Caco-2 (cell line): ENCODE measurements around the gene SURF2. TPM values are rescaled to one million over a fixed set of nuclear protein-coding genes. Genes with fewer than 3 reads are reported as not detected.

ENCODE experiments used
- BruUV-seq: library from RNA; stranded (reverse); fragments of 400-500 nt; replicated peaks from 2 replicates; lab custom pipeline; 2021; lab: Mats Ljungman, UMichigan
- CTCF ChIA-PET: fragments of 300-600 bp; sonication (Branson Sonifier 250); formaldehyde crosslinking; loops from one replicate; lab custom pipeline; 2022; ENCODE audit warnings: antibody characterized with exemption; lab: Charles Lee
- POLR2A ChIA-PET: fragments of 300-600 bp; sonication (Branson Sonifier 250); formaldehyde crosslinking; loops from one replicate; lab custom pipeline; 2022; ENCODE audit warnings: antibody characterized with exemption; lab: Charles Lee
- DNase-seq, 2 experiments: peaks; one replicate each; pipeline versions ENCODE4 v3.0.0 to v3.0.0-alpha.2; 2020 to 2022
- H3K27me3 ChIP-seq: replicated peaks from 2 replicates; pipeline ENCODE4 v1.6.0; 2011; ENCODE audit warnings: low read length; ENCODE audit not compliant: control insufficient read depth, insufficient read depth
- H3K36me3 ChIP-seq: 2 replicates; pipeline ENCODE4 v1.5.1; 2011; ENCODE audit warnings: low read length; ENCODE audit not compliant: control insufficient read depth, insufficient read depth
- H3K4me1 ChIP-seq: fragments of 250-450 bp; sonication (Bioruptor Pico); 2 replicates; pipeline ENCODE4 v1.5.1; 2020; ENCODE audit warnings: mild to moderate bottlenecking
- H3K4me3 ChIP-seq: 2 replicates; pipeline ENCODE4 v1.5.1; 2011; ENCODE audit warnings: low read depth, mild to moderate bottlenecking, control low read depth, low read length
- H3K9me3 ChIP-seq: fragments of 250-450 bp; sonication (Bioruptor Pico); 2 replicates; pipeline ENCODE4 v1.5.1; 2020; ENCODE audit warnings: mild to moderate bottlenecking, moderate library complexity
- H3K27ac Mint-ChIP-seq: one replicate; pipeline ENCODE4 v1.8.0; 2022; ENCODE audit warnings: mixed read lengths; ENCODE audit not compliant: unreplicated experiment
- H3K27me3 Mint-ChIP-seq: one replicate; pipeline ENCODE4 v1.8.0; 2022; ENCODE audit warnings: mixed read lengths; ENCODE audit not compliant: insufficient read depth, unreplicated experiment
- H3K36me3 Mint-ChIP-seq: one replicate; pipeline ENCODE4 v1.8.0; 2022; ENCODE audit warnings: mild to moderate bottlenecking, mixed read lengths; ENCODE audit not compliant: insufficient read depth, unreplicated experiment
- H3K4me1 Mint-ChIP-seq: one replicate; pipeline ENCODE4 v1.8.0; 2022; ENCODE audit warnings: low read depth, mixed read lengths; ENCODE audit not compliant: unreplicated experiment
- H3K4me3 Mint-ChIP-seq: one replicate; pipeline ENCODE4 v1.8.0; 2022; ENCODE audit warnings: mild to moderate bottlenecking, moderate library complexity, mixed read lengths; ENCODE audit not compliant: unreplicated experiment
- H3K9me3 Mint-ChIP-seq: one replicate; pipeline ENCODE4 v1.8.0; 2022; ENCODE audit warnings: mixed read lengths; ENCODE audit not compliant: unreplicated experiment
- CTCF ChIP-seq, 2 experiments: fragments of 200-600 bp in 1 of 2; IDR thresholded peaks; 1 replicate in 1 of 2; 2 replicates in 1 of 2; pipeline versions ENCODE4 v1.5.1 to v1.8.0; 2011 to 2022; ENCODE audit warnings: antibody characterized with exemption in 1 of 2, control low read depth in 1 of 2, inconsistent platforms in 1 of 2, low read depth in 1 of 2, low read length in 1 of 2, mild to moderate bottlenecking in 1 of 2, moderate library complexity in 1 of 2; ENCODE audit not compliant: insufficient read depth in 1 of 2, severe bottlenecking in 1 of 2, unreplicated experiment in 1 of 2
- intact Hi-C: fragments of 100-400 bp; cut with micrococcal nuclease; formaldehyde crosslinking; loops from one replicate; pipeline ENCODE4 v1.10.0; 2022; ENCODE audit not compliant: unreplicated experiment
- total RNA-seq: library from RNA; stranded (reverse); gene quantifications from 2 replicates; pipeline ENCODE4 v1.2.3, GENCODE V29; 2022

SURF2 gene
- total RNA-seq, 1 experiment from 2014 or later: 34.4 TPM

GRCh38 chr9:133347985-133348717, 8.2 kb upstream of the SURF2 start, which contains the start of the genes MED22 and RPL7A:
Gene MED22, minus strand, starts transcription at chr9:133348131. Its CDS starts 1,469 bp downstream, at chr9:133346662.
Gene RPL7A, plus strand, starts transcription at chr9:133348218. Its CDS starts 26 bp downstream, at chr9:133348244.
- peaks cover 10% of the 10 kb centered on the region for H3K4me1 ChIP-seq
- no peaks in the 10 kb centered on the region for H3K27me3 ChIP-seq
- no TSS peak for BruUV-seq
- H3K9me3 Mint-ChIP-seq: no peaks in the 10 kb centered on the region
- peak within 1 kb of the TSS; percentile 98 for H3K27ac Mint-ChIP-seq
- peak; percentile 92 to 97 for DNase-seq
- POLR2A ChIA-PET: interaction anchor here (0.6 to 1.7 kb wide), 9 partner anchors 8 to 318 kb away, joined by 3 to 19 read pairs (median 5); partner anchors contain the start of genes CACFD1, GTF3C5, SURF1 and SURF2
- CTCF ChIA-PET: interaction anchor here (0.6 to 1.1 kb wide), 7 partner anchors 8 to 677 kb away, joined by 3 to 9 read pairs (median 5); partner anchors contain the start of genes CACFD1, SLC2A6, SURF1 and SURF2
- no peaks in the 10 kb centered on the region for H3K9me3 ChIP-seq
- TF ChIP-seq CTCF (IDR thresholded peaks at IDR 0.05; ENCODE audit: insufficient read depth in 1 of 2, low read depth in 1 of 2, low read length in 1 of 2, severe bottlenecking in 1 of 2, unreplicated experiment in 1 of 2): no peak
- H3K4me3 Mint-ChIP-seq: peak within 1 kb of the TSS; percentile 90
- intact Hi-C loops: no loop called here
- H3K27me3 Mint-ChIP-seq: no peaks in the 10 kb centered on the region
- H3K4me1 Mint-ChIP-seq: peaks cover 13% of the 10 kb centered on the region
- peaks cover 77% of the 10 kb centered on the region for H3K36me3 Mint-ChIP-seq
- peaks cover 20% of the 10 kb centered on the region for H3K36me3 ChIP-seq
- peak within 1 kb of the TSS; percentile 85 for H3K4me3 ChIP-seq

DNA sequence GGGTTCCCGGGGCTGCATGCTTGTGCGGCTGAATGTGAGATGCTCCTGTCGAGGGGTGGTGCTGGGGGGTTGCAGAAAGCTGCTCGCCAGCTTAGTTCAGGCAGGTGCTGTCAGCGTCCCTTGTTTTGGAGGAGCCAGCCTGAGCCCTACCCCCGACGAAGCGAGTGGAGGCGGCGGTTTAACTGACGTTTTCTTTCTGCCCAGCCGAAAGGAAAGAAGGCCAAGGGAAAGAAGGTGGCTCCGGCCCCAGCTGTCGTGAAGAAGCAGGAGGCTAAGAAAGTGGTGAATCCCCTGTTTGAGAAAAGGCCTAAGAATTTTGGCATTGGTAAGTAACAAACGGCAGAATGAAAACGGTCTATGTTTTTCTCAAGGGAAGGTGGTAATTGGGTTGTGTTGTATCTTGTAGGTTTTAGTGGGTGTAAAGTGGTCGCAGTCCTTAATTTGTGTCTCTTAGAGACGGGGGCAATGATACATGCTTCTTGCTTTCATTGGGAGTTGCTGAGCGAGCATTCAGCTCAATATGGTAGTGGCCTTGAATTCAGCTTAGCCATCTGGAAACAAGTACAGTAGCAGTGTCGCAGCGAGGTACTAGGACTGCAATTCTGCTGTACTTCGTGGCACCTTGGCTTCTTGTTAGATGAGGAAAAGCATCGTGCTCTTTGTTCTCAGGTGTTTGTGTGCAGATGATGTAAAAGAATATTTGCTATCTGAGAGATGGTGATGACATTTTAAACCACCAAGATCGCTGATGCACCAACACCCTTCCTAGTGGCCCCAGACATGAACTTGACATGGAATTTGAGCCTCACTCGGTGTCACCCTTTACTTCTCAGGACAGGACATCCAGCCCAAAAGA, 7.4 kb upstream of the SURF2 start:
- Mint-ChIP-seq H3K36me3 (peaks cover 83% of the 10 kb centered on the region), H3K4me3 (peak overlapping the region; percentile 90), H3K9me3 (no peaks in the 10 kb centered on the region), H3K27me3 (no peaks in the 10 kb centered on the region), H3K4me1 (peaks cover 13% of the 10 kb centered on the region), H3K27ac (peak overlapping the region; percentile 98)
- Histone ChIP-seq H3K27me3 (no peaks in the 10 kb centered on the region), H3K36me3 (peaks cover 20% of the 10 kb centered on the region), H3K4me1 (peaks cover 10% of the 10 kb centered on the region), H3K4me3 (peak overlapping the region; percentile 85), H3K9me3 (no peaks in the 10 kb centered on the region)
- no peak for TF ChIP-seq CTCF (IDR thresholded peaks at IDR 0.05; ENCODE audit: insufficient read depth in 1 of 2, low read depth in 1 of 2, low read length in 1 of 2, severe bottlenecking in 1 of 2, unreplicated experiment in 1 of 2)
- ChIA-PET POLR2A (interaction anchor here (1.2 to 1.7 kb wide), 4 partner anchors 8 to 161 kb away, joined by 6 to 19 read pairs (median 14); partner anchors contain the start of genes CACFD1, SURF1 and SURF2), CTCF (interaction anchor here (0.8 to 1.1 kb wide), 5 partner anchors 8 to 163 kb away, joined by 3 to 9 read pairs (median 7); partner anchors contain the start of genes CACFD1, SLC2A6, SURF1 and SURF2)
- intact Hi-C loops: no loop called here
- TSS peak; percentile 68 for BruUV-seq
- no peak for DNase-seq
